C4-2B (cell line): ENCODE measurements around the gene RDX.

Experiments used
- H3K27ac ChIP-seq: fragments of 450-650 bp; 2 replicates; pipeline ENCODE4 v1.5.1; 2017
- ZFX ChIP-seq: fragments of 450-650 bp; IDR thresholded peaks from 2 replicates; pipeline ENCODE4 v1.6.1; 2017
- TF ChIP-seq, protein P1 (sequence below): fragments of 450-650 bp; conservative IDR thresholded peaks from 2 replicates; pipeline ENCODE4 v1.5.1; 2017; ENCODE audit warnings: mild to moderate bottlenecking

Gene RDX

GRCh38 chr11:110317516-110317932, 21.1 kb upstream of the RDX start:
- no peak for TF ChIP-seq ZFX
- TF ChIP-seq, protein P1, sequence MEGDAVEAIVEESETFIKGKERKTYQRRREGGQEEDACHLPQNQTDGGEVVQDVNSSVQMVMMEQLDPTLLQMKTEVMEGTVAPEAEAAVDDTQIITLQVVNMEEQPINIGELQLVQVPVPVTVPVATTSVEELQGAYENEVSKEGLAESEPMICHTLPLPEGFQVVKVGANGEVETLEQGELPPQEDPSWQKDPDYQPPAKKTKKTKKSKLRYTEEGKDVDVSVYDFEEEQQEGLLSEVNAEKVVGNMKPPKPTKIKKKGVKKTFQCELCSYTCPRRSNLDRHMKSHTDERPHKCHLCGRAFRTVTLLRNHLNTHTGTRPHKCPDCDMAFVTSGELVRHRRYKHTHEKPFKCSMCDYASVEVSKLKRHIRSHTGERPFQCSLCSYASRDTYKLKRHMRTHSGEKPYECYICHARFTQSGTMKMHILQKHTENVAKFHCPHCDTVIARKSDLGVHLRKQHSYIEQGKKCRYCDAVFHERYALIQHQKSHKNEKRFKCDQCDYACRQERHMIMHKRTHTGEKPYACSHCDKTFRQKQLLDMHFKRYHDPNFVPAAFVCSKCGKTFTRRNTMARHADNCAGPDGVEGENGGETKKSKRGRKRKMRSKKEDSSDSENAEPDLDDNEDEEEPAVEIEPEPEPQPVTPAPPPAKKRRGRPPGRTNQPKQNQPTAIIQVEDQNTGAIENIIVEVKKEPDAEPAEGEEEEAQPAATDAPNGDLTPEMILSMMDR, result no peak
- no peak overlapping the region for H3K27ac ChIP-seq

- no peak overlapping the region for H3K27ac ChIP-seq
- TF ChIP-seq, protein P1, result no peak
- no peak for TF ChIP-seq ZFX
Observed at GRCh38 chr11:110314366-110315095, 18.1 kb upstream of the RDX start.

DNA sequence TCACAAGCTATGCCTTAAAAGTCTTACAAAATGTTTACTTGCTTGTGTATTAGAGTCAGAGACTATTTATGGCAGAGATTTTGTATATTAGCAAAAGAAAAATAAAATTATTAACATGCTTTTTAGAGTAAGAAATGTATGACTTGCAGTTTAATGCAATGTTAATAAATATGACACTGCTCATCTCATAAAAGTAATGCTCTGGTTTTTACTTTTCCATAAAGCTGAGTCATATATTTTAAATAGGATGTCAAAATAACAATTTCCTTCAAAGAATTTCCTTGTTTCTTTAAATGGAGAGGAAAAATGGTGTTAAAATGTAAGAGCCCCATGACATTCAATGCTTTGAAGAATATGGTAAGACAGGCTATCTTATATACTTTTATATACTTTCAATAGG, 16.3 kb upstream of the RDX start:
- no peak for TF ChIP-seq ZFX
- TF ChIP-seq, protein P1, result no peak
- no peak overlapping the region for H3K27ac ChIP-seq

GRCh38 chr11:110311783-110312579, 15.6 kb upstream of the RDX start:
- H3K27ac ChIP-seq, result no peak overlapping the region
- TF ChIP-seq ZFX, result no peak
- TF ChIP-seq, protein P1, result no peak

- H3K27ac ChIP-seq, result no peak overlapping the region
- TF ChIP-seq, protein P1, result no peak
- no peak for TF ChIP-seq ZFX
Observed at GRCh38 chr11:110308071-110308470, 11.7 kb upstream of the RDX start.

DNA sequence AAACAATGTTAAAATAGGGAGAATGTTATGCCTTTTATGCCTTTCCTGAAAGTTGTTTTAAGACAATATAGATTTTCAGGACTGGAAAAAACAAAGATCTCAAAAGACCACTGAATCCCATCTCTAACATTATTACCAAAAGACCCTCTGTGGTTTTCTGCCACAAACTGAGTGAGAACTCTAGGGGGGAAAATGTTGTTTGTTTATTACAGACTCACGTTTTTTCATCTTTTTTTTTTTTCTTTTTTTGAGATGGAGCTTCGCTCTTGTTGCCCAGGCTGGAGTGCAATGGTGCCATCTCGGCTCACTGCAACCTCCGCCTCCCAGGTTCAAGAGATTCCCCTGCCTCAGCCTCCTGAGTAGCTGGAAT, 9.6 kb upstream of the RDX start:
- H3K27ac ChIP-seq, result peak overlapping the region; percentile 77

DNA sequence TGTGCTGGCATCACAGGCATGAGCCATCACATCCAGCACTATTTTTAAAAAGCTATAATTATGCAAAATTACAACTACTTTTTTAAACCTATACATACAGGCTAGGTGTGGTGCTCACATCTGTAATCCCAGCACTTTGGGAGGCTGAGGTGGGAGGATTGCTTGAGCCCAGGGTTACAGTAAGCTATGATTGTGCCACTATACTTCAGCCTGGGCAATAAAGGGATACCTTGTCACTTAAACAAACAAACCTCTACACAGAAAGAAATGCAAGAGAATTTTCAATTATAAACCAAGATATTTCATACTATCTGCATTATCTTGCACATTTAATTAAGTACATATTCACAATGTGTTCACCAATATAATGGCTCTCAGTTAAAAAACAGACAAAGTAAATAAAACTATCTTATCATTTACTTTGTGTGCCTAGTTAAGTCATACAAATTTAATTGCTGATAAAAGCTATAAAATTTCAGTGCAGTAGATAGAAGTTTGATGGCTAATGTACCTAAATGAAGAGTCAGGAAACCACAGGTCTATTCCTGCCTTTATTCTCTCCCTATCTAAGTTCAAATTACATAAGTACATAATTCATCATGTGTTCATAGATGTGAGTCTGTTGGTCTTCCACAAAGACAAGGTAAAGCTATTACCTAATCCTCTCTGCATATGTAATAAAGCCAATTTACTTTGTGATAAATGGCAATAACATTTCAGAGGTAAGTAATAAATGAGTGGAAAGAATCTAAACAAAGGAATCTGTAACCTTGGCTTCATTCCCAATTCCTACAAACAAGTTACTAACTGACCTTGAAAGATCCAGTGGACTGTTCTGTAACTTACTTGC, 9.0 kb upstream of the RDX start:
- TF ChIP-seq, protein P1, result no peak
- no peak for TF ChIP-seq ZFX
- H3K27ac ChIP-seq, result peak overlapping the region; percentile 66
